HG02642 (cell line): ENCODE measurements around the gene SNX30.

Source experiments
- ATAC-seq: cut with Tn5 transposase; IDR thresholded peaks from one replicate; pipeline ENCODE4 v1.9.1; 2021; ENCODE audit warnings: mild to moderate bottlenecking; ENCODE audit not compliant: unreplicated experiment, poor library complexity

Gene SNX30

DNA sequence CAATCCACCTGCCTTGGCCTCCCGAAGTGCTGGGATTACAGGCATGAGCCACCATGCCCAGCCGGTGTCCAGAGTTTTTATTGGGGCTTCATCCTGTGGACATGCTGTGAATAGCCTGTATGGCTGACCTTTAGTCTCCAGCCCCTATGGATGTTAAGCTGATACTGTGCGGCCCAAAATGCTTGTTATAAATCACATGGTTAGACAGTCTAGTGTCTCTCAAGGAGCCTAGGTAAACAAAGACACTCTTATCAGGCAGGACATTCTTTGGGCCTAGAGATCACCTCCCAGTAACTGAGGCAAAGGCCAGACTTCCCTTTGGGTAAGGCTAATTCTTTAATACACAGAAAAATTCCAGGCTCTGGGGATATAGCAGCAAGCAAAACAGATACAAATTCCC, 162.1 kb downstream of the SNX30 start:
- ATAC-seq, result no peak

DNA sequence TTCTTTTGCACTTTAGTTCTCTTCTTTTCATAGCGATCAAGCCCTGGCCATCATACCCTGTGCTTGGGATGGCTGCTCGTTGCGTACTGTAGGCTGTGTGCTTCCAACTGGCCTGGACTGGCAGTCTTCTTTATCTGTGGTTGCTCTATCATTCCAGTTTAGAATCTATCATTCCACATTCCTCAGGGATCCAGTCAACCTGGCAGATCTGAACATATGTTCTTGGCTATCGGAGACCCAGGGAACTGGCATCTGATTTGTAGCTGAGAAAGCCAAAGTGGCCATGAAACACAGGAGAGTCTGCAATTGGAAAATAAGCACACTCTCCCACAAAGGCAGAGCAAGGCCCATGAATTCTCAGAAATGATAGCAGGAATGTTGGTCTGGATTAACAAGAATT, 162.8 kb downstream of the SNX30 start:
- no peak for ATAC-seq

DNA sequence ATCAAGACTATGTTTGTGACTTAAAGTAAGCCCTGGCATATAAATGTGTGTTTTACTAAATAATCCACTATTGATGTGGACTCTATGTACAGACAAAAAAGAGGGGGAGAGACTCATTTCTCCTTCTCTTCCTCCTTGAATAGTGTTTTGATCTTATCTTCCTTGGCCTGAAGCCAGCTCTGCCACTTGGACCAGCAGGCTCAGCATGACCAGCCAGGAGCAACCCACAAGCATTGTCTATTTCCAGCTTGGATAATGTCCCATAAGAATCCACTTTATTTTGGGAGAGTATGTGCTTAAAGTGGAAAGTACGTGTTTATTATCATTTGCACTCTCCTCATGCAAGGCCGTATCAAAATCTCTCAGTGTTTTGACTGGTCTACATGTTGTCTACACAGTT, 164.0 kb downstream of the SNX30 start:
- no peak for ATAC-seq

DNA sequence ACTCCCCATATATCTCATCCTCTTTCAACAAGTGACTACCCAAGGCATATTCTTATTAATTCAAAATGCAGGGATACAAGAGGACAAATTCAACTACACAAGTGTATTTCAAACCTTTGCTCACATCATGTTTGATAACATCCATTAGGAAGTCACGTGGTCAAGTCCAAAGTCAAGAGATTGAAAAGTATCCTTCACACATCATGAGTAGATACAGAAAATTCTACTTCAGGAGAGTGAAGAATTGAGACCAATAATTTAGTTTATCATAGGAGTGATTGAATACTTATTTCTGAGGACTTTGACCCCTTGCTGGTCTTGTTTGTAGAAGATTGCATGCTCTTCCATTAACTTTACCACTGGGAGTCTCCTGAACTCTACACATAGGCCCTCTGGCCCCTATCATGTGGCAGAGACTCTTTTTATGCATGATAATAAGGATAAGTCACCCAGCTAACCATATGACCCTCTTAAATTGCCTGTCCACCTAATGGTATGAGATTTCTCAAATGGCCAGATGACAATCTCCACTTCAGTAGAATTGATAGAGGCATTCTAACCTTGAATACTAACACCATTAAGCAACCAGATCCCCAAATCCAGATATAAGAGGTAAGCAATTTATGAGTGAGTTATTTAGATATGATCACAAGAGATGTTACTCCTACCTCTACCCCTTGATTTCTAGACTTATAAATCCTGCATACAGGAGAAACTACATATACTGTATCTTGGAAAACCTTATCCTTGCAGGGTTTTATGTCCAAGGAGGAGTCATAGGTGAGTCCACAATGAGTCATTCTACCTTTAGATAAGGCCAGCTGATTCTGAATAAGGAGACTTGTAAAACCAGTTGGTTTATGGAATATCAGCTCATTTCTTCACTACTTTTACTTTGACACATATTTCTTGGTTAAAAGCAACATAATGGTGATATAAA, 166.8 kb downstream of the SNX30 start:
- no peak for ATAC-seq

DNA sequence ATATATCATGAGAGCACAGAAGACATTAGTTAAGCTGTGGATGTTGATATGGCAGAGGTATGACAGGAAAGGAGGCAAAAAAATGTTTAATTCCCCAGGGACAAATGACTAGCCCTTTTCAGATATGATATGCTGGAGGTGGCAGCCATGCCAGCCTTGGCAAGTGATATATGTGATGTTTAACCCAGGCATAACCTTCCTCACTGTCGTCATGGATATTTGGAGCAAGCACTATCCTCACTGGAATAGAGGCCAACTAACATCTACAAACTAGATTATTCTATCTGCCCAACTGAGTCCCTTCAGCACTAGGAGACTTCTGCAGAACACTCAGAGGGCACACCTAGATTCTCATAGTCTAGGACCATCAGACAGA, 167.4 kb downstream of the SNX30 start:
- ATAC-seq, result no peak

DNA sequence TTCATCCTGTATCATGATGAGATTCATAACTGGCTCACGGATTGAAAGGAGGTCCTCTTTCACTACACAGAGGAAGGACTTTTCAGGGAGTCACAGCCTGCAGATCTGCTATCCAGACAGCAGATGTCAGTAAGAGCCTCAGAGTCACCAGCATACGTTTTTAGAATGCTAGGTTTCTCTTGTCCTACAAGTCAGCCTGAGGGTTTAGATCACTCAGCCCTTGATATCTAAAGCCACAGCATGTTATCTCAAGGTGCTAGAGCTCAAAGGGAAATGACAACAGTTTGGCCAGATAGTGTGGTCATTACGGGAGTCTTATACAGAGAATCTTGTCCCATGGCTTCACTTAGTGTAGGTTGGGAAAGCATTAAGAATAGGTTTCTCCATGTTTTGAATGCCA, 171.0 kb downstream of the SNX30 start:
- no peak for ATAC-seq
